T-cell (primary cell): Measurements from ENCODE around the gene PCCB. TPM values are rescaled to one million over a fixed set of nuclear protein-coding genes. Genes with fewer than 3 reads are reported as not detected.

Experiments used
- ATAC-seq, 4 experiments: fragments of 200-7000 bp in 3 of 4; fragments of 150-1000 bp in 1 of 4; cut with Tn5 transposase; replicated peaks in 1 of 4; 1 replicate in 3 of 4; 2 replicates in 1 of 4; pipeline ENCODE4 v1.10.0; 2021; ENCODE audit warnings: moderate library complexity in 3 of 4, mild to moderate bottlenecking in 2 of 4, moderate number of reproducible peaks in 1 of 4
- CTCF ChIA-PET, 2 donors: fragments of 300-600 bp; sonication (Branson Sonifier 250); formaldehyde crosslinking; loops; one replicate each; lab custom pipeline; 2022; ENCODE audit warnings: antibody characterized with exemption in 2 of 2; lab: Charles Lee
- POLR2A ChIA-PET, 2 donors: fragments of 300-600 bp; sonication (Branson Sonifier 250); formaldehyde crosslinking; loops; one replicate each; lab custom pipeline; 2022; ENCODE audit warnings: antibody characterized with exemption in 2 of 2; lab: Charles Lee
- DNase-seq, 35 experiments: peaks; one replicate each; pipeline versions ENCODE4 v3.0.0 to v3.0.0-alpha.2; 2013 to 2023
- H3K27ac ChIP-seq: one replicate; pipeline ENCODE4 v1.5.1; 2013; ENCODE audit warnings: low read length
- H3K27me3 ChIP-seq, 2 experiments: replicated peaks in 1 of 2; 1 replicate in 1 of 2; 2 replicates in 1 of 2; pipeline versions ENCODE4 v1.6.1 to v1.7.0; 2013; ENCODE audit warnings: low read length in 1 of 2, mixed read lengths in 1 of 2; ENCODE audit not compliant: control insufficient read depth in 2 of 2, insufficient read depth in 2 of 2; ENCODE audit errors: extremely low read depth in 1 of 2
- H3K36me3 ChIP-seq, 2 donors: 1 replicate in 1 of 2; 2 replicates in 1 of 2; pipeline versions ENCODE4 v1.6.1 to v1.7.0; 2013; ENCODE audit warnings: low read length in 1 of 2; ENCODE audit not compliant: control insufficient read depth in 2 of 2, insufficient read depth in 1 of 2; ENCODE audit errors: extremely low read depth in 1 of 2
- H3K4me1 ChIP-seq, 2 experiments: 1 replicate in 1 of 2; 2 replicates in 1 of 2; pipeline versions ENCODE4 v1.6.1 to v1.7.0; 2013; ENCODE audit warnings: low read length in 2 of 2, mixed read lengths in 1 of 2; ENCODE audit not compliant: insufficient read depth in 2 of 2, control insufficient read depth in 1 of 2; ENCODE audit errors: extremely low read depth in 1 of 2
- H3K4me3 ChIP-seq, 2 donors: 1 replicate in 1 of 2; 2 replicates in 1 of 2; pipeline versions ENCODE4 v1.5.1 to v1.7.0; 2013; ENCODE audit warnings: mild to moderate bottlenecking in 2 of 2, low read length in 1 of 2, moderate library complexity in 1 of 2; ENCODE audit not compliant: control insufficient read depth in 1 of 2; ENCODE audit errors: extremely low read depth in 1 of 2
- H3K9me3 ChIP-seq: 2 replicates; pipeline ENCODE4 v1.7.0; 2013
- H3K27ac Mint-ChIP-seq, 2 donors: one replicate each; pipeline ENCODE4 v1.8.0; 2020 to 2021; ENCODE audit warnings: mild to moderate bottlenecking in 2 of 2, mixed read lengths in 2 of 2
- H3K27me3 Mint-ChIP-seq, 2 donors: one replicate each; pipeline ENCODE4 v1.8.0; 2021 to 2022; ENCODE audit warnings: mixed read lengths in 2 of 2
- H3K36me3 Mint-ChIP-seq: one replicate; pipeline ENCODE4 v1.8.0; 2021; ENCODE audit warnings: mixed read lengths
- H3K4me1 Mint-ChIP-seq, 3 donors: one replicate each; pipeline ENCODE4 v1.8.0; 2020 to 2022; ENCODE audit warnings: mixed read lengths in 3 of 3, mild to moderate bottlenecking in 1 of 3
- H3K4me3 Mint-ChIP-seq, 3 donors: one replicate each; pipeline ENCODE4 v1.8.0; 2020 to 2022; ENCODE audit warnings: mild to moderate bottlenecking in 3 of 3, mixed read lengths in 3 of 3, moderate library complexity in 3 of 3
- H3K9me3 Mint-ChIP-seq, 3 donors: one replicate each; pipeline ENCODE4 v1.8.0; 2020 to 2022; ENCODE audit warnings: mixed read lengths in 3 of 3
- WGBS: methylation state at CpG from one replicate; pipeline ENCODE4 v1.1.5; 2013; ENCODE audit warnings: missing lambda C conversion rate; ENCODE audit not compliant: insufficient coverage; 5-methylcytosine and 5-hydroxymethylcytosine counted together
- total RNA-seq, 35 experiments: library from RNA in 6 of 35; stranded (reverse) in 6 of 35; fragments of 120-200 nt in 1 of 35; gene quantifications; one replicate each; pipeline versions ENCODE4 v1.2.1 to v1.2.4 and lab custom pipeline; 2013 to 2026

PCCB gene
- total RNA-seq, 5 donors from 2014 or later (not counting 1 experiment from before 2014, with no cell fraction given), result 13.8 to 19.3 (median 16.1) TPM

DNA sequence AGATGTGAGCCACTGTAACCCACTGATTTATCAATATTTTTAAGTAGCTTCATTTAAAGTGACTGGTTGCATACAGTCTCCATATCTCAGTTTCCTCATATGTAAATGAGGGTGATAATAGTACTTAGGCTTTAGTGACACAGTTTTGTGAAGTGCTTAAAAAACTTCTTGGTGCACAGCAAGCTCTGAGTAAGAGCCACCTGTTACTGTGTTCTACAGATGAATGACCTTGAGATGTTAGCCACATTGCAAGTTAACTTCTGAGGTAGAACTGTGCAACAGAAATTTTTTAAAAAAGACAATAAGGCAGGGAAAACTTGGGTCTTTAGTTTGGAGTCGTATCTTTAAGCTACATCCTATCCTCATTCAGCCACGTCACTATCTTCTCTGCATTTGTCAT, 43.1 kb downstream of the PCCB start:
- Mint-ChIP-seq H3K4me3 (no peak overlapping the region), H3K36me3 (peaks cover 70% of the 10 kb centered on the region), H3K27me3 (no peaks in the 10 kb centered on the region), H3K4me1 (peaks cover 0 to 9% (median 1%) of the 10 kb centered on the region in 3 donors), H3K9me3 (no peaks in the 10 kb centered on the region), H3K27ac (no peak overlapping the region)
- ChIA-PET CTCF (interaction anchor here in 1 of 2 donors (0.6 kb wide), 1 partner anchor 18 kb away, joined by 3 read pairs; no protein-coding TSS in a partner anchor), POLR2A (no interaction called here)
- DNase-seq, result no peak
- peaks cover 4 to 9% of the 10 kb centered on the region in 2 donors for H3K36me3 ChIP-seq
- no peak for ATAC-seq
- no peaks in the 10 kb centered on the region for H3K27me3 ChIP-seq
- no peak overlapping the region for H3K27ac ChIP-seq
- H3K4me1 ChIP-seq, result no peaks in the 10 kb centered on the region
- H3K4me3 ChIP-seq, result no peak overlapping the region
- 100% methylated on average over 1 of the region's 2 CpGs for WGBS
- H3K9me3 ChIP-seq, result no peaks in the 10 kb centered on the region

- no peaks in the 10 kb centered on the region for H3K4me1 ChIP-seq
- H3K4me3 ChIP-seq, result no peak overlapping the region
- Mint-ChIP-seq H3K4me3 (no peak overlapping the region), H3K36me3 (peaks cover 73% of the 10 kb centered on the region), H3K9me3 (no peaks in the 10 kb centered on the region), H3K27me3 (no peaks in the 10 kb centered on the region), H3K27ac (no peak overlapping the region), H3K4me1 (peaks cover 0 to 9% (median 1%) of the 10 kb centered on the region in 3 donors)
- no peaks in the 10 kb centered on the region for H3K27me3 ChIP-seq
- no peak for ATAC-seq
- peaks cover 9 to 11% of the 10 kb centered on the region in 2 donors for H3K36me3 ChIP-seq
- DNase-seq, result no peak
- WGBS, result no CpG with 5 or more reads among the region's 1 CpG
- no peaks in the 10 kb centered on the region for H3K9me3 ChIP-seq
- no peak overlapping the region for H3K27ac ChIP-seq
- POLR2A ChIA-PET, result no interaction called here
- CTCF ChIA-PET, result no interaction called here
Observed at GRCh38 chr3:136294176-136294575, 44.0 kb downstream of the PCCB start.

- Mint-ChIP-seq H3K27me3 (no peaks in the 10 kb centered on the region), H3K36me3 (peaks cover 70% of the 10 kb centered on the region), H3K27ac (no peak overlapping the region), H3K4me1 (no peaks in the 10 kb centered on the region), H3K4me3 (no peak overlapping the region), H3K9me3 (no peaks in the 10 kb centered on the region)
- DNase-seq, result no peak
- ChIA-PET POLR2A (no interaction called here), CTCF (no interaction called here)
- Histone ChIP-seq H3K4me1 (no peaks in the 10 kb centered on the region), H3K27me3 (no peaks in the 10 kb centered on the region), H3K27ac (no peak overlapping the region), H3K36me3 (peaks cover 14 to 21% of the 10 kb centered on the region in 2 donors), H3K4me3 (no peak overlapping the region), H3K9me3 (no peaks in the 10 kb centered on the region)
- no peak for ATAC-seq
- WGBS, result 90% methylated on average over 4 of the region's 5 CpGs
Observed at GRCh38 chr3:136296960-136297359, 46.8 kb downstream of the PCCB start.

DNA sequence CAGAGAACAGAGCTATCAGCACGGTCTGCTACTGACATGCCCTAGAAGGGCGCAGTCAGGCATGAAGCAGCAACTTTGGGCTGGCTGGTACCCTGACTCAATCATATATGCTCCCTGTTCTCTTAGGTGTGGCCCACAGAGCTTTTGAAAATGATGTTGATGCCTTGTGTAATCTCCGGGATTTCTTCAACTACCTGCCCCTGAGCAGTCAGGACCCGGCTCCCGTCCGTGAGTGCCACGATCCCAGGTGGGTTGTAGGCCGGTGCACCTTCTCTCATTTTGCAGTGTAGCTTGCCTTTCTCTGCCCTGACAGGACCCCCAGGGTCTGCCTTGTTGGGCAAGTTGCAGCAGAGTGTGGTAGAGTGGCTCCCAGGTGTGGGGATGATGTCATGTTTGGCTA, 47.7 kb downstream of the PCCB start:
- DNase-seq, result no peak
- H3K4me3 Mint-ChIP-seq, result no peak overlapping the region
- CTCF ChIA-PET, result no interaction called here
- Histone ChIP-seq H3K4me3 (no peak overlapping the region), H3K27me3 (no peaks in the 10 kb centered on the region), H3K9me3 (no peaks in the 10 kb centered on the region), H3K27ac (no peak overlapping the region), H3K36me3 (peaks cover 14 to 21% of the 10 kb centered on the region in 2 donors), H3K4me1 (no peaks in the 10 kb centered on the region)
- peaks cover 64% of the 10 kb centered on the region for H3K36me3 Mint-ChIP-seq
- WGBS, result 95% methylated on average over 8 of the region's 8 CpGs
- H3K9me3 Mint-ChIP-seq, result no peaks in the 10 kb centered on the region
- no peak overlapping the region for H3K27ac Mint-ChIP-seq
- H3K4me1 Mint-ChIP-seq, result no peaks in the 10 kb centered on the region
- ATAC-seq, result no peak
- POLR2A ChIA-PET, result no interaction called here
- H3K27me3 Mint-ChIP-seq, result no peaks in the 10 kb centered on the region

DNA sequence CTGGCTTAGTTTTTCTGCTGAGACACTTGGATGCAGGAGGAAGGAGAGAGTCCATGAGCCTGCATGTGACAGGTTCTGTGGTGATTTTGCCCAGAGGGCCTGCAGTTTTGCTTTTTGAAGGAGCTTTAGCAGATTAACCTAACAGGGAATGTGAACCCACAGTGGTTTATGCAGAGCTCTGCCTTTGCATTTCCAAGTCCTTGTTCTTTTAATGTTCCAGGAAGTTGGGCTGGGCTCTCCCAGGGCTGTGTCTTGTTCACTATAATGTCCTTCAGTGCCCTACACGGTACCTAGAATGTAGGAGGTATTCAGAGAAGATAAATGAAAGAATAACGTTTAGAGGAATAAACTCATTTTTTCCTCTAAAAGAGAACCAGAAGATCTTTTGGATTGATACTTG, 50.3 kb downstream of the PCCB start:
- Histone ChIP-seq H3K4me3 (no peak overlapping the region), H3K27ac (no peak overlapping the region), H3K4me1 (no peaks in the 10 kb centered on the region), H3K27me3 (no peaks in the 10 kb centered on the region), H3K36me3 (peaks cover 5 to 17% of the 10 kb centered on the region in 2 donors), H3K9me3 (no peaks in the 10 kb centered on the region)
- Mint-ChIP-seq H3K9me3 (no peaks in the 10 kb centered on the region), H3K4me3 (no peak overlapping the region), H3K27ac (no peak overlapping the region), H3K27me3 (no peaks in the 10 kb centered on the region), H3K4me1 (no peaks in the 10 kb centered on the region), H3K36me3 (peaks cover 53% of the 10 kb centered on the region)
- ChIA-PET POLR2A (no interaction called here), CTCF (interaction anchor here in 1 of 2 donors (0.6 kb wide), 1 partner anchor 9 kb away, joined by 3 read pairs; no protein-coding TSS in a partner anchor)
- WGBS, result no CpG with 5 or more reads among the region's 2 CpGs
- ATAC-seq, result no peak
- DNase-seq, result no peak

DNA sequence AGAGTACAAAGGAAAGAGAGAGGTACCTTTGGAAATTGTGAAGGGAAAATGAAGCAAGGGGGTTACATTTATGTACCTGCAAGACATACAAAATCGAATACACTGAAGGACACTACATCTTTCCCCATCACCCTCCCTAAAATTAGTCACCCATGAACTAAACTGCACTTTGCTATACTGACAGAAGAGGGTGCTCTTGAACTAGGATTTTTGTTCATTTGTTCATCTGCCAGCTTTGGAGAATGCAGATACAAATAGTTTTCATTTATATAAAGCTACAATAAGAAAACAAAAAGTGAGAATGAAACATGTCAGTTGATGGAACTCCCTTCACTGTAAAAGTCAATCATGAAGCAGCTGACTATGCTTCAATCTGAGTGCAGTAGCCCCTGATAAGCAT, 55.7 kb downstream of the PCCB start:
- DNase-seq (no peak), ATAC-seq (no peak)
- ChIA-PET POLR2A (no interaction called here), CTCF (interaction anchor here in 1 of 2 donors (0.5 to 1.0 kb wide), 3 partner anchors 446 to 794 kb away, joined by 3 to 4 read pairs (median 4); partner anchors contain the start of gene STAG1)
- Mint-ChIP-seq H3K4me1 (no peaks in the 10 kb centered on the region), H3K36me3 (peaks cover 43% of the 10 kb centered on the region), H3K9me3 (peaks cover 0 to 6% (median 4%) of the 10 kb centered on the region in 3 donors), H3K27ac (no peak overlapping the region), H3K4me3 (no peak overlapping the region), H3K27me3 (no peaks in the 10 kb centered on the region)
- no peak overlapping the region for H3K4me3 ChIP-seq
- no peaks in the 10 kb centered on the region for H3K9me3 ChIP-seq
- H3K36me3 ChIP-seq, result peaks cover 5 to 11% of the 10 kb centered on the region in 2 donors
- H3K27ac ChIP-seq, result no peak overlapping the region
- no peaks in the 10 kb centered on the region for H3K27me3 ChIP-seq
- WGBS, result no CpG with 5 or more reads among the region's 1 CpG
- no peaks in the 10 kb centered on the region for H3K4me1 ChIP-seq
